HepG2 (cell line): Measurements from ENCODE around the gene SLU7. TPM values are rescaled to one million over a fixed set of nuclear protein-coding genes. Genes with fewer than 3 reads are reported as not detected.

Experiments
- ATAC-seq: fragments of 200-7000 bp; cut with Tn5 transposase; 3 replicates; pipeline ENCODE4 v1.9.1; 2020; ENCODE audit warnings: mild to moderate bottlenecking, moderate library complexity
- BruUV-seq: library from RNA; stranded (reverse); fragments of 400-500 nt; replicated peaks from 2 replicates; lab custom pipeline; 2021; lab: Mats Ljungman, UMichigan
- CTCF ChIA-PET: fragments of 300-600 bp; formaldehyde crosslinking; extraction: SDS; loops from one replicate; lab custom pipeline; 2021; ENCODE audit warnings: low total read pairs, inconsistent platforms, low intra/inter-chr PET ratio; lab: Yijun Ruan, JAX
- POLR2A ChIA-PET: fragments of 350-600 bp; sonication (Branson Sonifier 250); formaldehyde crosslinking; loops from one replicate; lab custom pipeline; 2020; ENCODE audit warnings: antibody characterized with exemption, inconsistent platforms; lab: Yijun Ruan, JAX
- DNase-seq: peaks from one replicate; pipeline ENCODE4 v3.0.0-alpha.2; 2015; ENCODE audit warnings: low spot score
- FAIRE-seq: peaks from 3 replicates; lab custom pipeline; 2011; peaks lifted over from hg19 to GRCh38; lab: Jason Lieb, UNC
- H2AFZ ChIP-seq: one replicate; pipeline ENCODE4 v1.6.1; 2011; ENCODE audit warnings: low read length, inconsistent platforms
- H3K27ac ChIP-seq: fragments of 300-600 bp; 3 replicates; pipeline ENCODE4 v1.8.0; 2011; ENCODE audit warnings: mixed run types, mild to moderate bottlenecking, mixed read lengths, low read length, inconsistent platforms; ENCODE audit not compliant: insufficient read depth; ENCODE audit errors: extremely low read length
- H3K27me3 ChIP-seq, 2 experiments: fragments of 200-600 bp in 1 of 2; 2 replicates in 1 of 2; 3 replicates in 1 of 2; pipeline versions ENCODE4 v1.6.0 to v1.8.0; 2011; ENCODE audit warnings: low read length in 2 of 2, mild to moderate bottlenecking in 2 of 2, moderate library complexity in 2 of 2, inconsistent platforms in 1 of 2; ENCODE audit not compliant: insufficient read depth in 2 of 2, control insufficient read depth in 1 of 2
- H3K36me3 ChIP-seq, 2 experiments: fragments of 200-600 bp in 1 of 2; replicated peaks in 1 of 2; 2 replicates in 1 of 2; 3 replicates in 1 of 2; pipeline versions ENCODE4 v1.5.1 to v1.8.0; 2011; ENCODE audit warnings: low read length in 2 of 2, inconsistent platforms in 1 of 2; ENCODE audit not compliant: insufficient read depth in 2 of 2, control insufficient read depth in 1 of 2
- H3K4me1 ChIP-seq: 2 replicates; pipeline ENCODE4 v1.5.1; 2012; ENCODE audit warnings: low read length, inconsistent platforms; ENCODE audit not compliant: insufficient read depth
- H3K4me2 ChIP-seq: 2 replicates; pipeline ENCODE4 v1.6.0; 2011; ENCODE audit warnings: low read depth, low read length, inconsistent platforms
- H3K4me3 ChIP-seq, 3 experiments: fragments of 200-600 bp in 1 of 3; sonication (generic), shearing (Covaris generic) in 1 of 3; replicated peaks in 1 of 3; 2 replicates each; pipeline ENCODE4 v1.5.1; 2011 to 2016; ENCODE audit warnings: low read length in 3 of 3, inconsistent platforms in 2 of 3, low read depth in 2 of 3, mild to moderate bottlenecking in 2 of 3, control low read depth in 1 of 3, mixed read lengths in 1 of 3; ENCODE audit not compliant: insufficient read depth in 1 of 3
- H3K79me2 ChIP-seq: one replicate; pipeline ENCODE4 v1.6.1; 2011; ENCODE audit warnings: low read length, inconsistent platforms; ENCODE audit not compliant: insufficient read depth
- H3K9ac ChIP-seq: 2 replicates; pipeline ENCODE4 v1.6.0; 2011; ENCODE audit warnings: mild to moderate bottlenecking, low read depth, low read length, inconsistent platforms; ENCODE audit not compliant: insufficient read depth
- H3K9me3 ChIP-seq: 2 replicates; pipeline ENCODE4 v1.5.1; 2012; ENCODE audit warnings: mild to moderate bottlenecking, low read length
- H4K20me1 ChIP-seq: 2 replicates; pipeline ENCODE4 v1.6.0; 2011; ENCODE audit warnings: inconsistent platforms, mild to moderate bottlenecking, low read length, moderate library complexity; ENCODE audit not compliant: insufficient read depth
- GPN1 ChIP-seq: sonication (generic); formaldehyde crosslinking; IDR thresholded peaks from 2 replicates; pipeline ENCODE4 v1.5.1; 2020; ENCODE audit warnings: missing genetic modification reagents, borderline replicate concordance
- ZC3H4 ChIP-seq: sonication (generic); formaldehyde crosslinking; IDR thresholded peaks from 2 replicates; pipeline ENCODE4 v1.4.0; 2020; ENCODE audit warnings: missing genetic modification reagents, borderline replicate concordance
- ZFY ChIP-seq: sonication (generic); formaldehyde crosslinking; IDR thresholded peaks from 2 replicates; pipeline ENCODE4 v1.4.0; 2020; ENCODE audit warnings: missing genetic modification reagents
- ZNF343 ChIP-seq: sonication (generic); formaldehyde crosslinking; IDR thresholded peaks from 2 replicates; pipeline ENCODE4 v1.4.0; 2020; ENCODE audit warnings: mild to moderate bottlenecking, missing genetic modification reagents
- ZNF383 ChIP-seq: sonication (generic); formaldehyde crosslinking; IDR thresholded peaks from 2 replicates; pipeline ENCODE4 v1.4.0; 2020; ENCODE audit warnings: missing genetic modification reagents, mild to moderate bottlenecking, borderline replicate concordance
- ZNF713 ChIP-seq: sonication (generic); formaldehyde crosslinking; IDR thresholded peaks from 2 replicates; pipeline ENCODE4 v1.4.0; 2020; ENCODE audit warnings: mild to moderate bottlenecking, missing genetic modification reagents
- in situ Hi-C: cut with HindIII; loops from 2 replicates; pipeline ENCODE4 v1.10.0; 2017; ENCODE audit warnings: low pct_unique_long_range_greater_than_20kb; ENCODE audit not compliant: extremely low pct_ligation_motif_present
- intact Hi-C: fragments of 100-400 bp; cut with micrococcal nuclease; formaldehyde crosslinking; loops from one replicate; pipeline ENCODE4 v1.10.0; 2022; ENCODE audit not compliant: unreplicated experiment
- polyA plus RNA-seq, 8 experiments: library from polyadenylated mRNA; depleted of rRNA in 3 of 8; stranded (reverse) in 7 of 8; unstranded in 1 of 8; fragments of >200 nt; fragmentation: Illumina TruSeq in 4 of 8; extraction: Trizol in 4 of 8; gene quantifications; 2 replicates each; pipeline versions ENCODE4 v1.2.1 to v1.2.3, GENCODE V29; 2011 to 2016; ENCODE audit warnings: low read depth in 4 of 8, missing spikeins in 1 of 8, mixed read lengths in 1 of 8; ENCODE audit not compliant: insufficient read depth in 1 of 8
- total RNA-seq, 5 experiments: library from RNA; depleted of rRNA; stranded (reverse); fragments of >200 nt; fragmentation: Illumina TruSeq; extraction: Trizol; gene quantifications; 2 replicates each; pipeline ENCODE4 v1.2.3, GENCODE V29; 2016; ENCODE audit warnings: low read depth in 1 of 5
- TF ChIP-seq, protein P1 (sequence below): sonication (generic); formaldehyde crosslinking; IDR thresholded peaks from 2 replicates; pipeline ENCODE4 v1.4.0; 2020; ENCODE audit warnings: mild to moderate bottlenecking, low read depth, missing genetic modification reagents
- TF ChIP-seq, protein P2 (sequence below): sonication (generic); formaldehyde crosslinking; IDR thresholded peaks from 2 replicates; pipeline ENCODE4 v1.4.0; 2020; ENCODE audit warnings: missing genetic modification reagents, borderline replicate concordance

The SLU7 gene
- total and polyA plus RNA-seq, 2 of the 13 experiments (the other 11 are each of a cell fraction or from before 2014, with no cell fraction given): 24.0 to 39.2 TPM

DNA sequence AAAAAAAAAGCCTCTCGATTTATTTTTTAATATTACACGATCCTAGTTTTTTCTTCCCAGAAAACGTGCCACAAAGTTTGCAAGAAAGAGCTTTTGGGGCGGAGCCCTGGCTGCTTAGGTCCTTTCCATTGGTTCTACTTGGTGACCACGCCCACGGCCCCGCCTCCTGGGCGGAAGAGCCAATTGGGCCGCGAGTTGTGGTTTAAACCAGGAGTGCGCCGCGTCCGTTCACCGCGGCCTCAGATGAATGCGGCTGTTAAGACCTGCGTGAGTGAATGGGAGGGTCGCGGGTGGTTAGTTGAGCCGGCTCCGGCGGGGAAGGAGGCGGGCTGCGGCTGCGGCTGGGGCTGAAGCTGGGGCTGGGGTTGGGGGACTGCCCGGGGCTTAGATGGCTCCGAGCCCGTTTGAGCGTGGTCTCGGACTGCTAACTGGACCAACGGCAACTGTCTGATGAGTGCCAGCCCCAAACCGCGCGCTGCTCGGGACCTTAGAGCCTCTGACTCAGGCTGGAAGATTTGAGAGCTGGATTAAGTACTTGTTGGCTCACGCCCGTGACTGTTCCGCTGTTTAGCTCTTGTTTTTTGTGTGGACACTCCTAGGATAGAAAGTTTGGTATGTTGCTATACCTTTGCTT is 2.9 kb upstream of the SLU7 start, which contains the start of gene PTTG1 (continued):
- TF ChIP-seq, protein P1, sequence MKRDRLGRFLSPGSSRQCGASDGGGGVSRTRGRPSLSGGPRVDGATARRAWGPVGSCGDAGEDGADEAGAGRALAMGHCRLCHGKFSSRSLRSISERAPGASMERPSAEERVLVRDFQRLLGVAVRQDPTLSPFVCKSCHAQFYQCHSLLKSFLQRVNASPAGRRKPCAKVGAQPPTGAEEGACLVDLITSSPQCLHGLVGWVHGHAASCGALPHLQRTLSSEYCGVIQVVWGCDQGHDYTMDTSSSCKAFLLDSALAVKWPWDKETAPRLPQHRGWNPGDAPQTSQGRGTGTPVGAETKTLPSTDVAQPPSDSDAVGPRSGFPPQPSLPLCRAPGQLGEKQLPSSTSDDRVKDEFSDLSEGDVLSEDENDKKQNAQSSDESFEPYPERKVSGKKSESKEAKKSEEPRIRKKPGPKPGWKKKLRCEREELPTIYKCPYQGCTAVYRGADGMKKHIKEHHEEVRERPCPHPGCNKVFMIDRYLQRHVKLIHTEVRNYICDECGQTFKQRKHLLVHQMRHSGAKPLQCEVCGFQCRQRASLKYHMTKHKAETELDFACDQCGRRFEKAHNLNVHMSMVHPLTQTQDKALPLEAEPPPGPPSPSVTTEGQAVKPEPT (CRISPR knock-in tag): no peak
- TF ChIP-seq ZC3H4 (no peak), ZNF343 (CRISPR knock-in tag) (no peak), ZNF713 (CRISPR knock-in tag) (no peak), GPN1 (CRISPR knock-in tag) (no peak), ZFY (CRISPR knock-in tag) (peak; percentile 41; the same call in 1 of the 2 replicates)

DNA sequence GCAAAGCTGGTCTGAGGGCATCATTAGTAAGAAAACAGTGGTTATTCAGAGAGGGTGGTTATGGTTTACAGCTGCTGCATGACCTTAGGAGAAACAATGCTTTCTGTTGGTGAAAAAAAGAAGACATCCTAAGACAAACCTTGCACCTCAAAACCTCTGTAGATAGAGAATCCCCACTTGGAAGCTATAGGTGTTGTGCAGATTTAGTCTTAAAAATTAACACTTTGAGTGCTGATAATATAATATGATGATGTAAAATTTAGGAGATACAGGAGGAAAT is 1.4 kb upstream of the SLU7 start:
- FAIRE-seq (no peak), ATAC-seq (no peak), DNase-seq (no peak)
- H4K20me1 ChIP-seq: no peaks in the 10 kb centered on the region; the same call in 1 of the 2 replicates
- peak overlapping the region; percentile 83 for H3K4me2 ChIP-seq
- POLR2A ChIA-PET: interaction anchor here (2.7 to 3.3 kb wide), 3 partner anchors 20 to 57 kb away, joined by 11 to 15 read pairs (median 11); partner anchors contain the start of gene FAM200C
- no peaks in the 10 kb centered on the region; a peak in 1 of 5 replicates for H3K27me3 ChIP-seq
- peaks cover 64% of the 10 kb centered on the region for H3K79me2 ChIP-seq
- H3K9ac ChIP-seq: peak overlapping the region; percentile 98
- H3K4me3 ChIP-seq: peak overlapping the region; percentile 81 to 99 (median 96); a peak in 5 of 6 replicates
- CTCF ChIA-PET: no interaction called here
- H3K4me1 ChIP-seq: peaks cover 61% of the 10 kb centered on the region
- in situ Hi-C loops (no loop called here), intact Hi-C loops (loop anchor here (2.0 kb wide), 1 partner anchor 47 kb away; no protein-coding TSS in a partner anchor)
- no peaks in the 10 kb centered on the region for H3K9me3 ChIP-seq
- BruUV-seq: no TSS peak
- H3K27ac ChIP-seq: no peak overlapping the region
- no peaks in the 10 kb centered on the region; a peak in 4 of 5 replicates for H3K36me3 ChIP-seq
- TF ChIP-seq, protein P2, sequence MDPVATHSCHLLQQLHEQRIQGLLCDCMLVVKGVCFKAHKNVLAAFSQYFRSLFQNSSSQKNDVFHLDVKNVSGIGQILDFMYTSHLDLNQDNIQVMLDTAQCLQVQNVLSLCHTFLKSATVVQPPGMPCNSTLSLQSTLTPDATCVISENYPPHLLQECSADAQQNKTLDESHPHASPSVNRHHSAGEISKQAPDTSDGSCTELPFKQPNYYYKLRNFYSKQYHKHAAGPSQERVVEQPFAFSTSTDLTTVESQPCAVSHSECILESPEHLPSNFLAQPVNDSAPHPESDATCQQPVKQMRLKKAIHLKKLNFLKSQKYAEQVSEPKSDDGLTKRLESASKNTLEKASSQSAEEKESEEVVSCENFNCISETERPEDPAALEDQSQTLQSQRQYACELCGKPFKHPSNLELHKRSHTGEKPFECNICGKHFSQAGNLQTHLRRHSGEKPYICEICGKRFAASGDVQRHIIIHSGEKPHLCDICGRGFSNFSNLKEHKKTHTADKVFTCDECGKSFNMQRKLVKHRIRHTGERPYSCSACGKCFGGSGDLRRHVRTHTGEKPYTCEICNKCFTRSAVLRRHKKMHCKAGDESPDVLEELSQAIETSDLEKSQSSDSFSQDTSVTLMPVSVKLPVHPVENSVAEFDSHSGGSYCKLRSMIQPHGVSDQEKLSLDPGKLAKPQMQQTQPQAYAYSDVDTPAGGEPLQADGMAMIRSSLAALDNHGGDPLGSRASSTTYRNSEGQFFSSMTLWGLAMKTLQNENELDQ: no peak
- no peak for TF ChIP-seq ZNF383 (CRISPR knock-in tag)
- TF ChIP-seq, all 625 proteins: peak for 0
- peak overlapping the region; percentile 94 for H2AFZ ChIP-seq
